NCI-H748 (cell line): ENCODE measurements around the gene NAALADL2.
"Not testable (repeated sequence)": the region's sequence is repeated elsewhere in the genome, so short reads cannot be mapped to it uniquely, and the experiment has no call there.

Source experiments
- DNase-seq: peaks from one replicate; lab custom pipeline; 2025; ENCODE audit not compliant: unreplicated experiment; lab: John Stamatoyannopoulos, UW

NAALADL2 gene

DNA sequence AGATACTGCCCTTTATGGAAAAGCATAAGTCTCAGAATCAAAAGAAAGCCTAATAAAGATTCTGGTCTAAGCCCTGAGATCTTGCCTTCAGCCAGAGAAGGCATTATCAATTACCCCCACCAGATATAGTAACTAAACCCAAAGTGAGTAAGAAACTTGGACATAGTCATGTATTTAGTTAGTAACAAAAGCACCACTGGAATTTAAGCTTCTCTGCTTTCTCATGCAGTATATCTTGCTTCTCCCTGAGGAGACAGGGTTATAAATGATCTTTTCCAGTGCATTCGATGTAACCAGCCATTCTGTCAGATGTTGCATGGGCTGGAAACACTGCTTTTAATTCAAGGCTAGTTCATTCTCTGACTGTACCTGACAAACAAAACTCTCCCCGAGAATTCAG lies 946.7 kb downstream of the NAALADL2 start:
- no peak for DNase-seq

DNA sequence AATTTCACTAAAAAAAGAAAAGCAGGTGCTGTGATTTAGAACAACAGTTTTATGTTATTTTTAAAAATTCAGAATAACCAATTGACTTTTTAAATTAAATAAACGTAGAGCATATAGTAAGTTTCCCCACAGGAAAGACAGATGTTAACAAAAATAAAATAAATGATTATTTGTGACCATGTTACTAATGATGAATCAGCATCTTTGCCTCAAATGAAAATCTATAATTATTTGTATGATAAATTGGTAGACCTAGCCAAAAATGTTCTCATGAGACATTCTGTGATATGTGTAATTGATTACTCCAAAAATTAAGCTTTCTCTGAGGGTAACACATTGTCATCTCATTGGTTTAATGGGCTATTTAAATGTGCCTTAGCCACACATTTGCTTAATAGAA lies 948.0 kb downstream of the NAALADL2 start:
- no peak for DNase-seq

GRCh38 chr3:175818811-175819464 lies 959.8 kb downstream of the NAALADL2 start:
- no peak for DNase-seq

GRCh38 chr3:175822766-175823491 lies 963.8 kb downstream of the NAALADL2 start:
- not testable (repeated sequence) for DNase-seq

DNA sequence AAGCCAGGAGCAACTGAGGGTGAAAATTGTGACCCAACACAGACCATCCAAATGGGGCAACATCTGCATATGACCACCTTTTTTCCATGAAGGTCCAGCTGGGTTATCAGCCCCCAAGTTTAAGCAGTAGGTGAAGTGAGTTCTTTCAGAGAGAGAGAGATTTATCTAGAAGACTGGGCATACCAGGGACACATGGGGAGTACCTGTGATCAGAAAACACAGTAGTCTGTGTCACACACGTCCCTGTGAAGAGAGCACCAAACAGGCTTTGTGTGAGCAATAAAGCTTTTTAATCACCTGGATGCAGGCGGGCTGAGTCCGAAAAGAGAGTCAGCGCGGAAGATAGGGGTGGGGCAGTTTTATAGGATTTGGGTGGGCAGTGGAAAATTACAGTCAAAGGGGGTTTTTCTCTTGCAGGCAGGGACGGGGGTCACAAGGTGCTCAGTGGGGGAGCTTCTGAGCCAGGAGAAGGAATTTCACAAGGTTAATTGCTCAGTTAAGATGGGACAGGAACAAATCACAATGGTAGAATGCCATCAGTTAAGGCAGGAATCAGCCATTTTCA lies 966.0 kb downstream of the NAALADL2 start:
- DNase-seq, result not testable (repeated sequence)

DNA sequence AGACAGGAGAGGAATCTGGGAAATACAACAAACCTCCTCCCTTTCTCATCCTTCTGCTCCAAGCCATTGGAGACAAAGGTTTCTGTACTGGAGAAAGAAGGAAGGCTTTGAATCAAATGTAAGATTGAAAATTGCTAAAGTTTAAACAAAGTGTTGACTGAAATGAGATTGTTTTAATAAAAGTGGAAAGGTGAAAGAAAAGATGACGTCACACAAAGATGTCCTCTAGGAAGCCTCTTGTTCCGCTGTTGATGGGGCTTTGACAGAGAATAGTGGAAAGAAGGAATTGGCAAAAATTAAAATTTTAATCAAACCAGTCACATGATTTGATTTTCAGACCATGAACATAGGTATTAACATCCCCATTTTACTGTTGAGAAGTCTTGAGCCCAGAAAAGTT lies 967.6 kb downstream of the NAALADL2 start:
- DNase-seq, result no peak

GRCh38 chr3:175829809-175830208 lies 970.7 kb downstream of the NAALADL2 start:
- DNase-seq, result not testable (repeated sequence)

DNA sequence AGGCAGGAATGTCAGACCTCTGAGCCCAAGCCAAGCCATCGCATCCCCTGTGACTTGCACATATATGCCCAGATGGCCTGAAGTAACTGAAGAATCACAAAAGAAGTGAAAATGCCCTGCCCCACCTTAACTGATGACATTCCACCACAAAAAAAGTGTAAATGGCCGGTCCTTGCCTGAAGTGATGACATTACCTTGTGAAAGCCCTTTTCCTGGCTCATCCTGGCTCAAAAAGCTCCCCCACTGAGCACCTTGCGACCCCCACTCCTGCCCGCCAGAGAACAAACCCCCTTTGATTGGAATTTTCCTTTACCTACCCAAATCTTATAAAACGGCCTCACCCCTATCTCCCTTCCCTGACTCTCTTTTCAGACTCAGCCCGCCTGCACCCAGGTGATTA lies 976.6 kb downstream of the NAALADL2 start:
- not testable (repeated sequence) for DNase-seq

DNA sequence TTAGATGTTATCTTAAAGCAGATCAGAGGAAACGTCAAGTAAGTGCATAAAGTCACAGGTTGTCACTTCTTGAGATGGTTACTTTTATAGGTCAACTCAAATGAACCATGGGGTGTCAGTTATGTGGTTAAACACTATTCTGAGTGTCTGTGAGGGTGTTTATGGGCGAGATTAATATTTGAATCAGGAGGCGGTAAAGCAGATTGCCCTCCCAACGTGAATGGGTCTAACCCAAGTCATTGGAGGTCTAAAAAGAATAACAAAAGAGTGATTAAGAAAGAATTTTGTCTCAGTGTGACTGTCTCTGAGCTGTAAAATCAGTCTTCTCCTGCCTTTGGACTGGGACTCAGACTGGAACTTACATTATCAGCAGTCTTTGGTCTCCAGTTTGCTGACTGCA lies 977.5 kb downstream of the NAALADL2 start:
- DNase-seq, result no peak

DNA sequence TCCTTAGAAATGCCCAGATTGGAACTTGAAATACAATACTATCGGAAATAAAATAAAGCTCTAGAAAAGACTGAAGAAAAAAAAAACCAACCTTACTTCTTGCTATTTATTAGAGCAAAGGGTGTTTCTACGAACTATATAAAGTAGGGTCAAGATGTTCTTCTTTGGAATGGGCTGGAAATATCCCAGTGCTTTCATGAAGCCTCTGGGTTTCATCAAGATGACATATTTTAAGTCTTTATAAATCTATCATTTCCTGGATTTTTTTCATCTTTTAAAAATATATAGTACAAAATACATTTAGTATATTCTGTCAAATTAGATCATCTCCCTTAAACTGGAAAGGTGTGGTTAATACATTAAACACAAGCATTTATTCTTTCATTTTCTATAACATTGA lies 978.8 kb downstream of the NAALADL2 start:
- no peak for DNase-seq

DNA sequence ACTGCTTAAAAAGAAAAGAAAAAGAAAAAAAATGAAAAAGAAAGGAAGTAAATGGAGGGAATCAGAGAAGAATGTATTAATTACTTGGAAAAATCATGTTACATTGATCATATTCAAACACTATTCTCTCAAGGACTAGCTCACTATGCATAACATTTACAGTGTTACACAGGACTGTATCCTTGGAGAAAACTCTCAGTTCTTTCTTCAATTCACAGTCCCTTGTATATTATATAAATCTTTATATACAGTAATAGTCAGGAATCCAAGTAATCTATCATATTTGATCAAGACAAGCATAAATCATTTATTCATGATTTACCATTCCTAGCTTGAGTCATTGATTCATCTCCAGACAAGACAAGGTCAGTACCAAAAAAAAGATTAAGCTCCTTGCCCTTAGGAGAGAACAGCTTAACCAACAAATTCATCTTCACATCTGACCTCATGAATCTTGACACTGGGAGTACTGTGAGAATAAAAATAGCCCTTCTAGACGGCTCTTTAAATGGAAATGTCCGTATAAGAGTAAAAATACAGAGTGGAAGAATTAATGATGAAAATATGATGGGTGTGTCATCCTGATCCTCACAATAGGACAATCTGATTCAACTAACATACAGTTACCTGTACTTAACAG lies 980.4 kb downstream of the NAALADL2 start:
- no peak for DNase-seq

DNA sequence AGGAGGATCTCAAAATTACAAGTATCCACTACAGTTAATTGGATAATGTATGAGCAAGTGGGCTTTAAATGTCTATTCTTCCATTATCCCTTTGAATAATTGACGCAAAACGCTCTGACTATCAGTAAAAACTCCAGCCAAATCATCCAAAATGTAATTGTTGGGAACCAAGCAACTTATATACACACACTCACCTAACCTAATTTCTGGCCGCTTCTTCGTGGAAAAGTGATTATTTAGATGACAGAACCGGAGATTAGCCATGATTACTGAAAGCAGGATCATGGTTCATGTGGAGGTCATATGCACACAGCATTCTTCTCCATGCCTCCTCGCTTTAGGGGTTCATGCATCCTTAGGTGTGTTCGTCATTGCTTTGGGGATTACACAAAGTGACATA lies 992.4 kb downstream of the NAALADL2 start:
- peak; percentile 36 for DNase-seq

- no peak for DNase-seq
These were observed 993.4 kb downstream of the NAALADL2 start for GRCh38 chr3:175852560-175852959.

DNA sequence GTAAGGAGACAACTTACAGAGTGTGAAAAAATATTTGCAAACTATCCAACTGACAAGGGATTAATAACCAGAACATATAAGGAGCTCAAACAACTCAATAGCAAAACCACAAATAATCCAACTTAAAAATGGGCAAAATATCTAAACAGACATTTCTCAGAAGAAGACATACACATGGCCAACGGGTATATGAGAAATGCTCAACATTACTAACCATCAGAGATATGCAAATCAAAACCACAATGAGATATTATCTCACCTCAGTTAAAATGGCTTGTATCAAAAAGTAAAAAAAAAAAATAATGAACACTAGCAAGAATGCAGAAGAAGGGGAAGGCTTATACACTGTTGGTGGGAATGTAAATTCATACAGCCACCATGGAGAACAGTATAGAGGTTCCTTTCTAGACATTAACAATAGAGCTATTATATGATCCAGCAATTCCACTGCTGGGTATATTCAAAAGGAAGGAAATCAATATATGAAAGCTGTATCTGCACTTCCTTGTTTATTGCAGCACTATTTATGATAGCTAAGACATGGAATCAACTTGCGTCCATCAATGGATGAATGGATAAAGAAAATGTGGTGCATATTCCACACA lies 998.6 kb downstream of the NAALADL2 start:
- no peak for DNase-seq
